Heart right ventricle (tissue), 16 donors: ENCODE data around the gene MYL9. TPM values are rescaled to one million over a fixed set of nuclear protein-coding genes. Genes with fewer than 3 reads are reported as not detected.
A peak's percentile ranks its signal among the peaks of the same experiment; 100 is the strongest.

Experiments
- ATAC-seq, 8 donors: fragments of 200-7000 bp; cut with Tn5 transposase; one replicate each; pipeline ENCODE4 v1.9.1; 2020; ENCODE audit warnings: mild to moderate bottlenecking in 8 of 8, moderate library complexity in 8 of 8, moderate number of reproducible peaks in 1 of 8
- DNase-seq, 2 donors: peaks; one replicate each; pipeline ENCODE4 v3.0.0-alpha.2; 2020
- H3K27ac ChIP-seq, 10 donors: fragments of 200-600 bp; sonication (generic) in 2 of 10; one replicate each; pipeline versions ENCODE4 v1.5.0 to v1.8.0; 2020 to 2022; ENCODE audit warnings: mild to moderate bottlenecking in 3 of 10
- H3K27me3 ChIP-seq, 7 donors: fragments of 200-600 bp; one replicate each; pipeline ENCODE4 v1.8.0; 2021 to 2022; ENCODE audit warnings: mild to moderate bottlenecking in 2 of 7
- H3K36me3 ChIP-seq, 9 donors: fragments of 200-600 bp; sonication (generic) in 1 of 9; one replicate each; pipeline versions ENCODE4 v1.5.0 to v1.8.0; 2020 to 2022; ENCODE audit warnings: mild to moderate bottlenecking in 2 of 9
- H3K4me1 ChIP-seq, 9 donors: fragments of 200-600 bp; sonication (generic) in 1 of 9; one replicate each; pipeline versions ENCODE4 v1.5.0 to v1.8.0; 2020 to 2022; ENCODE audit warnings: mild to moderate bottlenecking in 4 of 9
- H3K4me3 ChIP-seq, 10 donors: fragments of 200-600 bp; sonication (generic) in 2 of 10; one replicate each; pipeline versions ENCODE4 v1.5.0 to v1.8.0; 2020 to 2022; ENCODE audit warnings: mild to moderate bottlenecking in 7 of 10, moderate library complexity in 2 of 10
- H3K9me3 ChIP-seq, 11 donors: fragments of 200-600 bp in 10 of 11; sonication (generic) in 2 of 11; one replicate each; pipeline versions ENCODE4 v1.5.0 to v1.8.0; 2013 to 2022; ENCODE audit warnings: mild to moderate bottlenecking in 2 of 11, control low read depth in 1 of 11, moderate library complexity in 1 of 11
- WGBS, 2 donors: extraction: QIAGEN DNeasy Blood & Tissue Kit; methylation state at CpG; one replicate each; pipeline ENCODE4 v1.1.7; 2013; ENCODE audit warnings: inconsistent platforms in 1 of 2; 5-methylcytosine and 5-hydroxymethylcytosine counted together
- intact Hi-C, 10 donors: fragments of 100-400 bp; cut with DNase I; formaldehyde crosslinking; loops; one replicate each; pipeline versions ENCODE4 v1.11.1 to v1.14.2; 2022
- polyA plus RNA-seq, 2 donors: library from polyadenylated mRNA; stranded (reverse); fragments of 200-250 nt; gene quantifications; one replicate each; pipeline ENCODE4 v1.2.3, GENCODE V29; 2013
- total RNA-seq, 10 donors: library from RNA; stranded (reverse); fragmentation: NEBNext Ultra II Directional in 3 of 10; extraction: Animal tissue kit (Norgen Biotek cat#: 25700) in 3 of 10; gene quantifications; one replicate each; pipeline versions ENCODE4 v1.2.1 to v1.2.4, GENCODE V29; 2021 to 2023
- TF ChIP-seq, protein P1 (sequence below), 9 donors: fragments of 200-600 bp; sonication (generic) in 2 of 9; IDR thresholded peaks; one replicate each; pipeline versions ENCODE4 v1.5.0 to v1.8.0; 2021 to 2022; ENCODE audit warnings: antibody characterized with exemption in 9 of 9, mild to moderate bottlenecking in 5 of 9, moderate library complexity in 1 of 9
- donor health status: Arrhythmogenic right ventricular cardiomyopathy.
- donor health status: ischemic (EF 13 %, LVEDD 7.1; RV severe dilation, severe dysfunction).
- donor health status: healthy with polysubstance abuse.
- donor health status: DM: no; HTN: yes; CAD: no.
- donor health status: DM: no; HTN: no; CAD: no.
- donor health status: ischemic (EF 25% LVEDD 6.9; RV normal size, moderate dysfunction).
- donor health status: ischemic (EF 25% LVEDD 5.7; RV mildly dilated, moderate dysfunction).
- donor health status: healthy.
- donor health status: DM: yes; HTN: yes; CAD: no.
- donor health status: Ischemic cardiomyopathy.
- donor health status: ischemic (EF 35%, LVEDD 5.7; RV mildly dilated, moderate dysfunction).
- donor health status: nonischemic (EF 11% LVEDD 7.7; RV severe dilation, severe dysfunction).
- donor health status: DM: yes; HTN: yes; CAD: no.
- donor health status: PGD.
- donor health status: ischemic (EF 29% LVEDD 5.4; RV normal size, mild dysfunction).
- donor health status: nonischemic (EF 23%, LVEDD 6.1; RV moderate dilation, normal function).

The MYL9 gene
- total and polyA plus RNA-seq, 12 donors, result 755 to 2,519 (median 1,868) TPM

DNA sequence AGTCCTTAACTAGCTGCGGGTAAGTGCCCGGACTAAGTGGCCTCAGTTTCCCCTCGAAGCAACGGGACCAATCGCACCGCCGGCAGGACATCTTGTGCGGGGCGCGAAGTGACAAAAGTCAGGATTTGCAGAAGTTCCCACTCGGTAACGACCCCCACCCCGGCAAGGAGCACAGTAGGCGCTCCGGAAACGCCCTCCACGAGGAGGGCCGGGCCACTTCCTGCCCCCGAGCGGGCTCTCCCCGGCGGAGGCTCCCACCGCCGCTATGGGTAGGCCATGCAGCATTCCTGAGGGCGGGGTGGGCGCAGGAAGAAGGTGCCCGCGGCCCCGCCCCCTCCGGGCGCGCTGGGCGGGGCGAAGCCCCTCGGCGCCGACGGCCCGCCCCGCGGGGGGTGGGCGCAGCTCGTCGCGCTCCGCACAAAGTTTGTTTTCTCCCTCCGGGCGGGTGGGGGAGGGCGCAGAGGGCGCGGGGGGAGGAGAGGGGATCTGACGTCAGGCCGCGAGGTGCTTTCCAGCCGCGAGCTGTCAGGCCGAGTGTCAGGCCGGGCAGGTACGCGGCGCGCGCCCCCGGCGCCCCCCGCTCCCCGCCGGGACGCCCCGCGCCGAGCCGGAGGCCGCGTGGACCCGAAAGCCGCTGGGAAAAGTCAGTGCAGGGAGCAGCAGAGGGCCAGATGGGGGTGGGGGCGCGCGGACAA, 31.9 kb downstream of the MYL9 start, which contains the start of gene TGIF2:
TSS of gene TGIF2 (plus strand) at position 495 of the 695 bp plus-strand sequence. CDS start 5,178 bp downstream, outside the sequence.
- no peaks in the 10 kb centered on the region for H3K9me3 ChIP-seq
- TF ChIP-seq, protein P1, sequence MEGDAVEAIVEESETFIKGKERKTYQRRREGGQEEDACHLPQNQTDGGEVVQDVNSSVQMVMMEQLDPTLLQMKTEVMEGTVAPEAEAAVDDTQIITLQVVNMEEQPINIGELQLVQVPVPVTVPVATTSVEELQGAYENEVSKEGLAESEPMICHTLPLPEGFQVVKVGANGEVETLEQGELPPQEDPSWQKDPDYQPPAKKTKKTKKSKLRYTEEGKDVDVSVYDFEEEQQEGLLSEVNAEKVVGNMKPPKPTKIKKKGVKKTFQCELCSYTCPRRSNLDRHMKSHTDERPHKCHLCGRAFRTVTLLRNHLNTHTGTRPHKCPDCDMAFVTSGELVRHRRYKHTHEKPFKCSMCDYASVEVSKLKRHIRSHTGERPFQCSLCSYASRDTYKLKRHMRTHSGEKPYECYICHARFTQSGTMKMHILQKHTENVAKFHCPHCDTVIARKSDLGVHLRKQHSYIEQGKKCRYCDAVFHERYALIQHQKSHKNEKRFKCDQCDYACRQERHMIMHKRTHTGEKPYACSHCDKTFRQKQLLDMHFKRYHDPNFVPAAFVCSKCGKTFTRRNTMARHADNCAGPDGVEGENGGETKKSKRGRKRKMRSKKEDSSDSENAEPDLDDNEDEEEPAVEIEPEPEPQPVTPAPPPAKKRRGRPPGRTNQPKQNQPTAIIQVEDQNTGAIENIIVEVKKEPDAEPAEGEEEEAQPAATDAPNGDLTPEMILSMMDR (IDR thresholded peaks at IDR 0.05), result no peak
- peak; percentile 86 to 90 (median 88) for ATAC-seq
- no peaks in the 10 kb centered on the region for H3K27me3 ChIP-seq
- peak; percentile 84 to 85 for DNase-seq
- intact Hi-C loops, result loop anchor here in 2 of 10 donors (5.0 to 10.0 kb wide), 2 partner anchors 34 to 182 kb away; partner anchors contain the start of gene RAB5IF (in 1 of the 2)
- H3K36me3 ChIP-seq, result no peaks in the 10 kb centered on the region
- H3K4me3 ChIP-seq, result peak within 1 kb of the TSS; percentile 66 to 89 (median 84)
- 2% methylated on average over 72 to 78 of the region's 80 CpGs for WGBS, 2 donors
- peak within 1 kb of the TSS; percentile 11 to 91 (median 88) for H3K27ac ChIP-seq
- peaks cover 8 to 40% (median 24%) of the 10 kb centered on the region in 9 donors for H3K4me1 ChIP-seq

DNA sequence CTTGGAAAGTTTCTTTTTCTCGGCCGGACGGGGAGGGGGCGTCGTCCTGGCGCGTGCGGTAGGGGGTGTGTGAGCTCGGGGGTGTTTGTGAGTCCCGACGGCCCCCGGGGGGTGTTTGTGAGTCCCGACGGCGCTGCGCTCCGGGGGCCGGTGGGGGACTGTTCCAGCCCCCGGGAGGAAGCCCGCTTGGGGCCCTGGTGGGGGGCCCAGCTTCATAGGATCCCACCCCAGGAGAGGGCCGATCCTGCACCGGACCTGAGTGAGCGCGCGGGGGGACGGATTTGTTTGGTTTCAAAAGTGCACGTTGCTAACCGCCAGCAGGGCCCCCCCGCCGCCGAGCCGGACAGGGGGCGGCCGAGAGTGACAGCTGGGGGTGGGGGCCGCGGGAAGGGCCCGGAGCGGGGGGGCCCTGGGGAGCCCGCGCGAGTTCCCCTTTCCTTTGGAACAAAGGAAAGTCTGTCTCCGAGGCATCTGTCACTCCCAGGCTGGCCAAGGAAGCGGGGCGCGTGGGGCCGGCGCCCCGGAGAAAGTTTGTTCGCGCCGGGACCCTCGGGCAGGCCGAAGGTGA, 32.6 kb downstream of the MYL9 start:
- H3K4me1 ChIP-seq, result peaks cover 8 to 40% (median 24%) of the 10 kb centered on the region in 9 donors
- DNase-seq (peak; percentile 27 to 47), ATAC-seq (peak; percentile 6 to 36 (median 21))
- intact Hi-C loops, result loop anchor here in 2 of 10 donors (5.0 to 10.0 kb wide), 2 partner anchors 33 to 181 kb away; partner anchors contain the start of gene RAB5IF (in 1 of the 2)
- peaks cover 0 to 5% (median 0%) of the 10 kb centered on the region in 9 donors for H3K36me3 ChIP-seq
- H3K4me3 ChIP-seq, result peak overlapping the region; percentile 66 to 89 (median 84)
- 0 to 1% methylated on average over 53 of the region's 53 CpGs for WGBS, 2 donors
- no peaks in the 10 kb centered on the region for H3K27me3 ChIP-seq
- TF ChIP-seq, protein P1 (IDR thresholded peaks at IDR 0.05), result peak in 1 of 9 donors; percentile 10
- no peaks in the 10 kb centered on the region for H3K9me3 ChIP-seq
- peak overlapping the region; percentile 11 to 91 (median 88) for H3K27ac ChIP-seq

DNA sequence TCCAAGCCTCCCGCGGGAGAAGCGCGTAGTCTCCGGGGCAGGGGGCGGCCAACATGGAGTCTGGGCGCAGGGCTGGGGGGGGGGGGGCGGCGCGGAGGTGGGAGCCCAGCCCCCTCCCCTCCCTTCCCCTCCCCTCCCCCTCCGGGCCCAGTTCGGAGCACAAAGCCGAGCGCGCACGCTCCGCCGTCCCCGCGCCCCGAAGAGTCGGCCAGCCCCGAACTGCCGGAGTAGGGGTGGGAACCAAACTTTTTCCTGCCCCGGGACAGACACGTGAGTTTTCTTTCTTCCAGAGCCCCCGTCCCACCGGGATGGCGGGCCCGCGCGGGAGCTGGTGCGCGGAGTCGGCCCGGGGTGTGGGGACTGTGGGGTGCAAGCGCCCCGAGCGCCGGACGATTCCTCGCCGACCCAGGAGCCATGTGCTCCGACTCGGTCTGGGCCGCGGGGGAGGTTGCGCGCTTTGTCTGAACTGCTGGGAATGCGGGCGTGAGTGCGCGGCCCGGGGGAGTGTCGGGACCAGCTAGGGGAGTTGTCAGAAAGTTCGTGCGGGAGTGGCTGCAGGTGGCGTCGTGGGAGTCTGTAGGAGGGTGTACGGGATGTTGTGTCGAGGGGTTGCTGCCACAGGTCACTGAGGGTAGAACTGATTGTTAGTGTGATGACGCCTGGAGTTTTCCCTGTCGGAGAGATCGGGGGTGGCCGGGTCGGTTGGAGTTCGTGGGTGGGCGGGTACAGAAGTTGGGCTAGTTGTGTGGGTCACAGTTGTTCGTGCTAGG, 33.2 kb downstream of the MYL9 start:
- DNase-seq, result peak; percentile 40 to 46
- WGBS, 2 donors, result 1% methylated on average over 54 to 68 of the region's 69 CpGs
- intact Hi-C loops, result loop anchor here in 2 of 10 donors (5.0 to 10.0 kb wide), 2 partner anchors 33 to 180 kb away; partner anchors contain the start of gene RAB5IF (in 1 of the 2)

More for the DNA sequence above, 33.2 kb downstream of the MYL9 start:
- H3K36me3 ChIP-seq, result peaks cover 0 to 12% (median 0%) of the 10 kb centered on the region in 9 donors
- peak overlapping the region; percentile 66 to 89 (median 84) for H3K4me3 ChIP-seq
- H3K27me3 ChIP-seq, result no peaks in the 10 kb centered on the region
- no peaks in the 10 kb centered on the region for H3K9me3 ChIP-seq
- H3K27ac ChIP-seq, result peak overlapping the region in 9 of 10 donors; percentile 71 to 91 (median 89)
- peak; percentile 21 to 50 (median 38) for ATAC-seq
- TF ChIP-seq, protein P1 (IDR thresholded peaks at IDR 0.05), result no peak
- peaks cover 8 to 40% (median 24%) of the 10 kb centered on the region in 9 donors for H3K4me1 ChIP-seq
